GM23338 (cell line): ENCODE data around the gene PKD1L1. TPM values are rescaled to one million over a fixed set of nuclear protein-coding genes. Genes with fewer than 3 reads are reported as not detected.

ENCODE experiments used
- ATAC-seq: fragments of 200-7000 bp; cut with Tn5 transposase; 3 replicates; pipeline ENCODE4 v1.9.1; 2020
- DNase-seq: peaks from one replicate; pipeline ENCODE4 v3.0.0-alpha.2; 2015; ENCODE audit warnings: low spot score
- H2AFZ ChIP-seq: fragments of 200-600 bp; sonication (generic); 2 replicates; pipeline ENCODE4 v1.8.0; 2016; ENCODE audit warnings: antibody characterized with exemption, mild to moderate bottlenecking, moderate library complexity
- H3F3A ChIP-seq: fragments of 200-600 bp; sonication (generic); replicated peaks from 2 replicates; pipeline ENCODE4 v1.8.0; 2017; ENCODE audit warnings: antibody characterized with exemption, mixed run types, low read depth
- H3K27ac ChIP-seq: fragments of 200-600 bp; sonication (generic); 2 replicates; pipeline ENCODE4 v1.6.1; 2016; ENCODE audit warnings: low read depth
- H3K27me3 ChIP-seq: fragments of 200-600 bp; sonication (generic); 2 replicates; pipeline ENCODE4 v1.8.0; 2016; ENCODE audit warnings: mild to moderate bottlenecking, mixed run types, moderate library complexity; ENCODE audit not compliant: insufficient read depth
- H3K36me3 ChIP-seq: fragments of 200-600 bp; sonication (generic); 2 replicates; pipeline ENCODE4 v1.8.0; 2016; ENCODE audit warnings: mild to moderate bottlenecking; ENCODE audit not compliant: insufficient read depth
- H3K4me1 ChIP-seq: fragments of 200-600 bp; sonication (generic); 2 replicates; pipeline ENCODE4 v1.8.0; 2016; ENCODE audit warnings: mild to moderate bottlenecking, moderate library complexity; ENCODE audit not compliant: insufficient read depth
- H3K4me2 ChIP-seq: fragments of 200-600 bp; sonication (generic); 2 replicates; pipeline ENCODE4 v1.7.1; 2017; ENCODE audit warnings: mixed run types
- H3K4me3 ChIP-seq: fragments of 200-600 bp; sonication (generic); 2 replicates; pipeline ENCODE4 v1.6.1; 2016; ENCODE audit warnings: mixed run types
- H3K79me2 ChIP-seq: fragments of 200-600 bp; sonication (generic); replicated peaks from 2 replicates; pipeline ENCODE4 v1.8.0; 2017; ENCODE audit warnings: mild to moderate bottlenecking; ENCODE audit not compliant: insufficient read depth
- H3K9me2 ChIP-seq: fragments of 200-600 bp; sonication (generic); 2 replicates; pipeline ENCODE4 v1.8.0; 2017; ENCODE audit not compliant: insufficient read depth
- H4K20me1 ChIP-seq: fragments of 200-600 bp; sonication (generic); replicated peaks from 2 replicates; pipeline ENCODE4 v1.8.0; 2017; ENCODE audit warnings: mild to moderate bottlenecking; ENCODE audit not compliant: insufficient read depth
- H3K27ac Mint-ChIP-seq: 2 replicates; pipeline ENCODE4 v1.8.0; 2020; ENCODE audit warnings: inconsistent platforms, mild to moderate bottlenecking, moderate library complexity, mixed read lengths
- H3K27me3 Mint-ChIP-seq: 3 replicates; pipeline ENCODE4 v1.8.0; 2022; ENCODE audit warnings: low read depth, mild to moderate bottlenecking, moderate library complexity, mixed read lengths, inconsistent platforms; ENCODE audit not compliant: insufficient read depth, poor library complexity
- H3K36me3 Mint-ChIP-seq: 3 replicates; pipeline ENCODE4 v1.8.0; 2021; ENCODE audit warnings: low read depth, mild to moderate bottlenecking, inconsistent platforms, moderate library complexity, mixed read lengths
- H3K4me1 Mint-ChIP-seq: 3 replicates; pipeline ENCODE4 v1.8.0; 2020; ENCODE audit warnings: mild to moderate bottlenecking, inconsistent platforms, mixed read lengths
- H3K4me3 Mint-ChIP-seq: 3 replicates; pipeline ENCODE4 v1.8.0; 2021; ENCODE audit warnings: moderate library complexity, mild to moderate bottlenecking, inconsistent platforms, mixed read lengths
- H3K9me3 Mint-ChIP-seq: 3 replicates; pipeline ENCODE4 v1.8.0; 2020; ENCODE audit warnings: moderate library complexity, mild to moderate bottlenecking, inconsistent platforms, mixed read lengths
- CREB1 ChIP-seq: fragments of 250-450 bp; sonication (Bioruptor Pico); IDR thresholded peaks from 2 replicates; pipeline ENCODE4 v1.5.0; 2020; ENCODE audit warnings: low read depth, mild to moderate bottlenecking, moderate library complexity
- CTCF ChIP-seq, 2 experiments: fragments of 200-600 bp in 1 of 2; sonication (generic) in 1 of 2; conservative IDR thresholded peaks; 2 replicates each; pipeline versions ENCODE4 v1.5.1 to v1.6.1; 2016 to 2017; ENCODE audit warnings: antibody characterized with exemption in 2 of 2, low read depth in 2 of 2, mild to moderate bottlenecking in 2 of 2, moderate library complexity in 1 of 2
- EZH2 ChIP-seq: fragments of 200-600 bp; sonication (generic); IDR thresholded peaks from one replicate; pipeline ENCODE4 v1.8.0; 2017; ENCODE audit warnings: antibody characterized with exemption, mild to moderate bottlenecking, low read depth; ENCODE audit not compliant: unreplicated experiment
- EZH2phosphoT487 ChIP-seq: fragments of 200-600 bp; sonication (generic); IDR thresholded peaks from one replicate; pipeline ENCODE4 v1.8.1; 2018; ENCODE audit warnings: antibody characterized with exemption; ENCODE audit not compliant: unreplicated experiment
- JUNB ChIP-seq: IDR thresholded peaks from one replicate; pipeline ENCODE4 v1.6.1; 2016; ENCODE audit warnings: antibody characterized with exemption; ENCODE audit not compliant: unreplicated experiment
- NANOG ChIP-seq: IDR thresholded peaks from 2 replicates; pipeline ENCODE4 v1.6.1; 2016; ENCODE audit warnings: antibody characterized with exemption, borderline replicate concordance
- POLR2AphosphoS5 ChIP-seq: IDR thresholded peaks from 2 replicates; pipeline ENCODE4 v1.6.1; 2016; ENCODE audit warnings: antibody characterized with exemption, low read depth
- STAT1 ChIP-seq: IDR thresholded peaks from one replicate; pipeline ENCODE4 v1.6.1; 2016; ENCODE audit warnings: antibody characterized with exemption; ENCODE audit not compliant: unreplicated experiment
- ZNF114 ChIP-seq: fragments of 250-450 bp; sonication (Bioruptor Pico); IDR thresholded peaks from 2 replicates; pipeline ENCODE4 v1.5.0; 2020; ENCODE audit warnings: mild to moderate bottlenecking, moderate library complexity
- ZNF331 ChIP-seq: fragments of 250-450 bp; sonication (Bioruptor Pico); IDR thresholded peaks from 2 replicates; pipeline ENCODE4 v1.5.0; 2020; ENCODE audit warnings: low read depth, mild to moderate bottlenecking, moderate library complexity
- ZNF462 ChIP-seq: fragments of 250-450 bp; sonication (Bioruptor Pico); IDR thresholded peaks from 2 replicates; pipeline ENCODE4 v1.5.0; 2020; ENCODE audit warnings: mild to moderate bottlenecking, moderate library complexity
- polyA plus RNA-seq: library from polyadenylated mRNA; unstranded; fragments of >200 nt; fragmentation: Nextera tagmentation; extraction: Ambion mirVana; gene quantifications from 2 replicates; pipeline ENCODE4 v1.2.1, GENCODE V29; 2016
- total RNA-seq: library from RNA; depleted of rRNA; stranded (reverse); fragments of >200 nt; shearing (Covaris generic); gene quantifications from 2 replicates; pipeline ENCODE4 v1.2.3, GENCODE V29; 2014
- TF ChIP-seq, protein P1 (sequence below): IDR thresholded peaks from one replicate; pipeline ENCODE4 v1.6.1; 2018; ENCODE audit warnings: antibody characterized with exemption; ENCODE audit not compliant: unreplicated experiment
- TF ChIP-seq, protein P2 (sequence below): IDR thresholded peaks from 2 replicates; pipeline ENCODE4 v1.6.1; 2016; ENCODE audit warnings: antibody characterized with exemption

Gene PKD1L1
- total and polyA plus RNA-seq, 2 experiments from 2014 or later, result 0.03 TPM; not detected in 1

DNA sequence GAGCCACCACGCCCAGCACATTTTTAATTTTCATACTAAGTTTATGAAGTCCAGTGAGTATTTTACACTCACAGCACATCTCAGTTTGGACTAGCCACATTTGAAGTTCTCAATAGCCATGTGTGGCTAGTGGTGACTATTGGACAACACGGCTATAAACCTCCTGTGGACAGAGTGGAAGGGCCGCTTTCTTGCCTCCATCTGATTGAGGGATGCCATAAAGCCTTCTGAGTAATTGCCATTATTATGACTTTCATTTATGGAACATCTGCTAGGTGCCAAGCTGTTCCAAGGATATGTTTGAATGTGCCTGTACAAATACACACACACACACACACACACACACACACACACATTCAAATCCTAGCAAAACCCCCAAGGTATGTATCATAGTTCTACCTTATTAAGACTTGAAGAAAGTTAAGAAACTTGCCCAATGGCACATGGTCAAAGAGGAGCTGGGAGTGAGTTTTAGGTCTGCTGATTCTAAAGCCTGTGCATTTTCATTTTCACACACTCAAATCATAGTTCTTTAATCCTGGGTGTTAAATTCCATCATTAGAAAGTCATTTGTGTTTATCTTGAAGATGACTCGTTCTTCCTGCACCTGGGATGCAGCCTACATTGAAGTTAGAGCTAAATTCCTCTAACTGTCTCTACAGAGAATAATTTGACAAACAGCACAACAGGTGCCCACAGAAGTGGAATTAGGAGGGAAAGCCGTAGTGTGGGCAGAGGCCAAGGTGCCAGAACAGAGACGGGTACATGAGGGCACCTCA is 143.3 kb downstream of the PKD1L1 start:
- Mint-ChIP-seq H3K9me3 (no peaks in the 10 kb centered on the region), H3K27me3 (peaks cover 5% of the 10 kb centered on the region), H3K27ac (no peak overlapping the region), H3K4me1 (no peaks in the 10 kb centered on the region), H3K4me3 (no peak overlapping the region), H3K36me3 (no peaks in the 10 kb centered on the region)
- Histone ChIP-seq H2AFZ (no peak overlapping the region), H3K27ac (no peak overlapping the region), H3K79me2 (no peaks in the 10 kb centered on the region), H3K36me3 (no peaks in the 10 kb centered on the region), H3K27me3 (no peaks in the 10 kb centered on the region), H3K4me3 (no peak overlapping the region), H3F3A (no peaks in the 10 kb centered on the region), H3K4me1 (no peaks in the 10 kb centered on the region), H3K4me2 (no peak overlapping the region), H4K20me1 (no peaks in the 10 kb centered on the region), H3K9me2 (no peaks in the 10 kb centered on the region)
- TF ChIP-seq EZH2 (no peak), EZH2phosphoT487 (no peak), ZNF114 (CRISPR knock-in tag) (no peak), ZNF462 (CRISPR knock-in tag) (no peak), STAT1 (no peak), CTCF (conservative IDR thresholded peaks at IDR 0.05; ENCODE audit: low read depth in 2 of 2) (no peak), JUNB (no peak), CREB1 (CRISPR knock-in tag) (no peak), ZNF331 (CRISPR knock-in tag) (no peak), NANOG (no peak), POLR2AphosphoS5 (no peak)
- TF ChIP-seq, protein P1, sequence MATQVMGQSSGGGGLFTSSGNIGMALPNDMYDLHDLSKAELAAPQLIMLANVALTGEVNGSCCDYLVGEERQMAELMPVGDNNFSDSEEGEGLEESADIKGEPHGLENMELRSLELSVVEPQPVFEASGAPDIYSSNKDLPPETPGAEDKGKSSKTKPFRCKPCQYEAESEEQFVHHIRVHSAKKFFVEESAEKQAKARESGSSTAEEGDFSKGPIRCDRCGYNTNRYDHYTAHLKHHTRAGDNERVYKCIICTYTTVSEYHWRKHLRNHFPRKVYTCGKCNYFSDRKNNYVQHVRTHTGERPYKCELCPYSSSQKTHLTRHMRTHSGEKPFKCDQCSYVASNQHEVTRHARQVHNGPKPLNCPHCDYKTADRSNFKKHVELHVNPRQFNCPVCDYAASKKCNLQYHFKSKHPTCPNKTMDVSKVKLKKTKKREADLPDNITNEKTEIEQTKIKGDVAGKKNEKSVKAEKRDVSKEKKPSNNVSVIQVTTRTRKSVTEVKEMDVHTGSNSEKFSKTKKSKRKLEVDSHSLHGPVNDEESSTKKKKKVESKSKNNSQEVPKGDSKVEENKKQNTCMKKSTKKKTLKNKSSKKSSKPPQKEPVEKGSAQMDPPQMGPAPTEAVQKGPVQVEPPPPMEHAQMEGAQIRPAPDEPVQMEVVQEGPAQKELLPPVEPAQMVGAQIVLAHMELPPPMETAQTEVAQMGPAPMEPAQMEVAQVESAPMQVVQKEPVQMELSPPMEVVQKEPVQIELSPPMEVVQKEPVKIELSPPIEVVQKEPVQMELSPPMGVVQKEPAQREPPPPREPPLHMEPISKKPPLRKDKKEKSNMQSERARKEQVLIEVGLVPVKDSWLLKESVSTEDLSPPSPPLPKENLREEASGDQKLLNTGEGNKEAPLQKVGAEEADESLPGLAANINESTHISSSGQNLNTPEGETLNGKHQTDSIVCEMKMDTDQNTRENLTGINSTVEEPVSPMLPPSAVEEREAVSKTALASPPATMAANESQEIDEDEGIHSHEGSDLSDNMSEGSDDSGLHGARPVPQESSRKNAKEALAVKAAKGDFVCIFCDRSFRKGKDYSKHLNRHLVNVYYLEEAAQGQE, result no peak
- TF ChIP-seq, protein P2, sequence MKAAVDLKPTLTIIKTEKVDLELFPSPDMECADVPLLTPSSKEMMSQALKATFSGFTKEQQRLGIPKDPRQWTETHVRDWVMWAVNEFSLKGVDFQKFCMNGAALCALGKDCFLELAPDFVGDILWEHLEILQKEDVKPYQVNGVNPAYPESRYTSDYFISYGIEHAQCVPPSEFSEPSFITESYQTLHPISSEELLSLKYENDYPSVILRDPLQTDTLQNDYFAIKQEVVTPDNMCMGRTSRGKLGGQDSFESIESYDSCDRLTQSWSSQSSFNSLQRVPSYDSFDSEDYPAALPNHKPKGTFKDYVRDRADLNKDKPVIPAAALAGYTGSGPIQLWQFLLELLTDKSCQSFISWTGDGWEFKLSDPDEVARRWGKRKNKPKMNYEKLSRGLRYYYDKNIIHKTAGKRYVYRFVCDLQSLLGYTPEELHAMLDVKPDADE, result no peak
- ATAC-seq, result no peak
- no peak for DNase-seq
